ENCODE measurements around the gene RNF113B. TPM values are rescaled to one million over a fixed set of nuclear protein-coding genes. Genes with fewer than 3 reads are reported as not detected.

RNF113B gene
- total and polyA plus RNA-seq, 7 donors = not detected

DNA sequence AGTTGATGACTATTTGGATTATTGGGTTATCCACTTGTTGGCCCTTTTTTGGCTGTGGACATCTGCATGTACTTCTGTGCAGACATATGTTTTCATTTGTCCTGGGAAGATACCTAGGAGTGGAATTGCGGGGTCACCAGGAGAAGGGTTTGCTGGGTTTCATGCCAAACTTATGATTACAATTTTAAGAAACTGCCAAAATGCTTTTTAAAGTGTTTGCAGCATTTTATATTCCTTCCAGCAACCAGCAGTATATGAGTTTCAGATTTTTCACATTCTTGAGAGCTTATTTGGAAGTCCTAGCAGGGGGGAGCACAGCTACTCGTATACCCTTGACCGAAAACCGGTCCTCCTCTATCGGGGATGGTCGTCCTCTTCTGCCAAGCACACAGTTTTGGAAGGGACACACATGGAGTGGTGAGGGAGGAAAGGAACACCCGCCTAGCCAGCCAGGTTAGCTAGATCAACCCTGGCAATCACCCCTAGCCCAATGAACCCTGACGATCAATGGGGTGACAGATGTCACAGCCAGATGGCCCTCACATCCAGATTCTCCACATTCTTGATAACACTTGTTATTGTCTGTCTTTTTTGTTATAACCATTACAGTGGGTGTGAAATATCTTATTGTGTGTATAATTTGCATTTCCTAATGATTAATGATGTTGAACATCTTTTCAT is 26.7 kb upstream of the RNF113B start:
- intact Hi-C loops (cut with DNase I) = no loop called here
- ATAC-seq = no peak
- H3K27me3 ChIP-seq (ENCODE audit: insufficient read depth in 3 of 3, low read length in 2 of 3) = peaks cover 0 to 5% (median 0%) of the 10 kb centered on the region in 3 donors
- H3K36me3 ChIP-seq (ENCODE audit: insufficient read depth in 1 of 2, low read depth in 1 of 2) = no peaks in the 10 kb centered on the region
- H3K27ac ChIP-seq = no peak overlapping the region
- 70 to 80% (median 79%) methylated on average over 8 of the region's 8 CpGs for WGBS, 3 donors
- TF ChIP-seq, protein P1, sequence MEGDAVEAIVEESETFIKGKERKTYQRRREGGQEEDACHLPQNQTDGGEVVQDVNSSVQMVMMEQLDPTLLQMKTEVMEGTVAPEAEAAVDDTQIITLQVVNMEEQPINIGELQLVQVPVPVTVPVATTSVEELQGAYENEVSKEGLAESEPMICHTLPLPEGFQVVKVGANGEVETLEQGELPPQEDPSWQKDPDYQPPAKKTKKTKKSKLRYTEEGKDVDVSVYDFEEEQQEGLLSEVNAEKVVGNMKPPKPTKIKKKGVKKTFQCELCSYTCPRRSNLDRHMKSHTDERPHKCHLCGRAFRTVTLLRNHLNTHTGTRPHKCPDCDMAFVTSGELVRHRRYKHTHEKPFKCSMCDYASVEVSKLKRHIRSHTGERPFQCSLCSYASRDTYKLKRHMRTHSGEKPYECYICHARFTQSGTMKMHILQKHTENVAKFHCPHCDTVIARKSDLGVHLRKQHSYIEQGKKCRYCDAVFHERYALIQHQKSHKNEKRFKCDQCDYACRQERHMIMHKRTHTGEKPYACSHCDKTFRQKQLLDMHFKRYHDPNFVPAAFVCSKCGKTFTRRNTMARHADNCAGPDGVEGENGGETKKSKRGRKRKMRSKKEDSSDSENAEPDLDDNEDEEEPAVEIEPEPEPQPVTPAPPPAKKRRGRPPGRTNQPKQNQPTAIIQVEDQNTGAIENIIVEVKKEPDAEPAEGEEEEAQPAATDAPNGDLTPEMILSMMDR (IDR thresholded peaks at IDR 0.05) = no peak
- no peak overlapping the region for H3K4me3 ChIP-seq
- DNase-seq = no peak
- peaks cover 15% of the 10 kb centered on the region for H3K9me3 ChIP-seq
- H3K4me1 ChIP-seq = no peaks in the 10 kb centered on the region

- ATAC-seq (no peak), DNase-seq (no peak)
- H3K36me3 ChIP-seq (ENCODE audit: insufficient read depth in 1 of 2, low read depth in 1 of 2) = no peaks in the 10 kb centered on the region
- peaks cover 0 to 2% (median 0%) of the 10 kb centered on the region in 3 donors for H3K27me3 ChIP-seq (ENCODE audit: insufficient read depth in 3 of 3, low read length in 2 of 3)
- TF ChIP-seq, protein P1 (IDR thresholded peaks at IDR 0.05) = no peak
- no peak overlapping the region for H3K27ac ChIP-seq
- 74 to 77% (median 75%) methylated on average over 6 of the region's 6 CpGs for WGBS, 3 donors
- peaks cover 15% of the 10 kb centered on the region for H3K9me3 ChIP-seq
- no peak overlapping the region for H3K4me3 ChIP-seq
- intact Hi-C loops (cut with DNase I) = no loop called here
- no peaks in the 10 kb centered on the region for H3K4me1 ChIP-seq
Measured at GRCh38 chr13:98201984-98202383, 24.9 kb upstream of the RNF113B start.

- no peak for DNase-seq
- 88 to 90% (median 90%) methylated on average over 8 of the region's 8 CpGs for WGBS, 3 donors
- TF ChIP-seq, protein P1 (IDR thresholded peaks at IDR 0.05) = no peak
Measured at GRCh38 chr13:98201189-98201588, 24.1 kb upstream of the RNF113B start.

GRCh38 chr13:98200211-98200878 is 23.3 kb upstream of the RNF113B start:
- ATAC-seq = no peak
- peaks cover 5% of the 10 kb centered on the region for H3K9me3 ChIP-seq

More at GRCh38 chr13:98201189-98201588, 24.1 kb upstream of the RNF113B start:
- H3K27ac ChIP-seq = no peak overlapping the region
- H3K9me3 ChIP-seq = peaks cover 12% of the 10 kb centered on the region
- no peak overlapping the region for H3K4me3 ChIP-seq
- H3K4me1 ChIP-seq = no peaks in the 10 kb centered on the region
- ATAC-seq = no peak
- intact Hi-C loops (cut with DNase I) = no loop called here
- H3K27me3 ChIP-seq (ENCODE audit: insufficient read depth in 3 of 3, low read length in 2 of 3) = peaks cover 0 to 2% (median 0%) of the 10 kb centered on the region in 3 donors
- no peaks in the 10 kb centered on the region for H3K36me3 ChIP-seq (ENCODE audit: insufficient read depth in 1 of 2, low read depth in 1 of 2)

More at GRCh38 chr13:98200211-98200878, 23.3 kb upstream of the RNF113B start:
- DNase-seq = no peak
- no peaks in the 10 kb centered on the region for H3K36me3 ChIP-seq (ENCODE audit: insufficient read depth in 1 of 2, low read depth in 1 of 2)
- no peak overlapping the region for H3K27ac ChIP-seq
- TF ChIP-seq, protein P1 (IDR thresholded peaks at IDR 0.05) = no peak
- H3K4me1 ChIP-seq = no peaks in the 10 kb centered on the region
- no peak overlapping the region for H3K4me3 ChIP-seq
- peaks cover 0 to 2% (median 0%) of the 10 kb centered on the region in 3 donors for H3K27me3 ChIP-seq (ENCODE audit: insufficient read depth in 3 of 3, low read length in 2 of 3)
- intact Hi-C loops (cut with DNase I) = no loop called here
- WGBS, 3 donors = 86 to 88% (median 88%) methylated on average over 5 of the region's 5 CpGs

Measured in psoas muscle (tissue), 8 donors.